C4-2B (cell line): ENCODE results near the gene RABIF.
"Not testable (repeated sequence)": the region's sequence is repeated elsewhere in the genome, so short reads cannot be mapped to it uniquely, and the experiment has no call there.

Experiments
- H3K27ac ChIP-seq: fragments of 450-650 bp; 2 replicates; pipeline ENCODE4 v1.5.1; 2017
- CTCF ChIP-seq: fragments of 450-650 bp; conservative IDR thresholded peaks from 2 replicates; pipeline ENCODE4 v1.5.1; 2017; ENCODE audit warnings: mild to moderate bottlenecking
- ZFX ChIP-seq: fragments of 450-650 bp; IDR thresholded peaks from 2 replicates; pipeline ENCODE4 v1.6.1; 2017

The RABIF gene

GRCh38 chr1:202844259-202844658 lies 44.7 kb downstream of the RABIF start:
- TF ChIP-seq ZFX (no peak), CTCF (no peak)
- H3K27ac ChIP-seq = no peak overlapping the region

DNA sequence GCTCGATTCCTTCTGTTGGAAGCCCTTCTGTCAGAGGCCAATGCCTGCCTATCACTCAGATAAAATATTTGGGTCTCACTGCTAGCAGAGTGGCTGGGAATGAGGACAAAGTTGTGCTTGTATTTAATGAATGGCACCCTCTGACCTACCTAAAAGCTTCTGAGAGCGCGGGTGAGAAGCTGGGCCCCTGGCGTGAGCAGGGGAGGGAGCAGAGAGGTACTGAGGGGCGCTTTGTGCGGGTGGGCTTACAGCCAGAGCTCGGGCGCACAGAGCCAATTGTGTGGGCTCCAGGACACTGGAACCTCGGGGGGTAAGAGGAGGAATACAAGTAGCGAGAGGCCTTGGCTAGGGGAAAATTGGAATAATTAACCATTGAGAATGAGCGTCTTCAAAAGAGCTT lies 45.9 kb downstream of the RABIF start:
- no peak overlapping the region for H3K27ac ChIP-seq
- TF ChIP-seq ZFX = no peak

GRCh38 chr1:202837746-202838262 lies 51.1 kb downstream of the RABIF start:
- H3K27ac ChIP-seq = no peak overlapping the region
- TF ChIP-seq ZFX = no peak
- TF ChIP-seq CTCF = no peak

GRCh38 chr1:202836623-202837403 lies 52.1 kb downstream of the RABIF start:
- TF ChIP-seq CTCF (no peak), ZFX (no peak)
- no peak overlapping the region for H3K27ac ChIP-seq

- TF ChIP-seq CTCF (no peak), ZFX (no peak)
- no peak overlapping the region for H3K27ac ChIP-seq
Observed at GRCh38 chr1:202835548-202836072, 53.3 kb downstream of the RABIF start.

DNA sequence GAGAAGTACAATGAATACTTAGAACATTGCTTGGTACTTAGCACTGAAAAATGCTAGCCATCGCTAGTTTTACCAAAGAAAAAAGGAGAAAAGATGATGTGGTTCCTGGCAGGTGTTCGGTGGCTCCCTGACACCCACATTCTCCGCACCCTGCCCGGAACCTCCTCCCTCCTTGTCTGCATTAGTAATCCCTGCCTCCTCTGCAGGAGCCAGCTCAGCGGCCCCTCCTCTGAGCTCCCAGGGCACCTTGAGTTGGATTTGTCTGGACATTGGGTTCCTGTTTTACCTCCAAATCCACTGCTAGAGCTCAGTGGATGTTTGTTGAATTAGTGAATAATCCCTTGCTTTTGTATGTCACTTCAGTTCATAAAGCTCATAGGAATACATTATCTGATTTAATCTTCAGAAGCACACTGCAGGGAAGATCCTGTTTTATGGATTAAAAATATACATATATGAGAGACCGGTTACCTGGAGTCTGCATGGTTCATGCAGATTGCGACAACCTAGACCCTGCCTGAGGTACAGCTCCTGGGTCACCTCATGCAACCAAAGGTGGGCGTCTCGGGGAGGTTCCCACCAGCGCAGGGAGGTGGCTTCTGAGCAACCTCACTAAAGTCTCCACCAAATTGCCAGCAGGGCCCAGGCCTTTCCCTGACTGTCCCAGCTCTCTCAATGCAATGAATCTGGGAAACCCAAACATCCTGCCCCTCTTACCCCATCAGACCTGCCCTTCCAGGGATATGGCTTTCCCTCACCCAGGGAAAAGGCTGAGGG lies 54.0 kb downstream of the RABIF start:
- H3K27ac ChIP-seq = no peak overlapping the region
- TF ChIP-seq ZFX (no peak), CTCF (no peak)

DNA sequence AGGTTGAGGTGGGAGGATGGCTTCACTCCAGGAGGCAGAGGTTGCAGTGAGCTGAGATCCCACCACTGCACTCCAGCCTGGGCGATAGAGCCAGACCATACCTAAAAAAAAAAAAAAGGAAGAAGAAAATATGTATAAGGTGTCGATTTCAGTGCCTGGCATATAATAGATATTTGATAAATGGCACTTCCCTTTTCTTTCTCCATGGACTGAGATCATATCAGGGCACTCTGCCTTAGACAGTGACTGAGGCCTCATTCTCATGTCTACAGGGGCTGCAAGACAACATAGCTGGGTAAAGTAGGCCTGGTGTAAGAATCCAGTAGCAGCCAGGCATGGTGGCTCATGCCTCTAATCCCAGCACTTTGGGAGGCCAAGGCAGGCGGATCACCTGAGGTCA lies 57.0 kb downstream of the RABIF start:
- no peak overlapping the region for H3K27ac ChIP-seq
- TF ChIP-seq CTCF (no peak), ZFX (no peak)

DNA sequence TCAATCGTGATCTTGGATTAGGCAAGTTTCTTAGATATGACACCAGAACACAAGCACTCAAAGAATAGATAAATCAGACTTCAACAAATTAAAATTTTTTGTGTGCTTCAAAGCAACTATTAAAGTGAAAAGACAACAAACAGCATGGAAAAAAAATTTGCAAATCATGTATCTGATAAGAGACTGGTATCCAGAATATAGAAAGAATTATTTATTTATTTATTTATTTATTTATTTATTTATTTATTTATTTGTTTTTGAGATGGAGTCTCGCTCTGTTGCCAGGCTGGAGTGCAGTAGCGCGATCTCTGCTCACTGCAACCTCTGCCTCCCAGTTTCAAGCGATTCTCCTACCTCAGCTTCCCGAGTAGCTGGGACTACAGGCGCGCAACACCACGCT lies 59.7 kb downstream of the RABIF start:
- H3K27ac ChIP-seq = not testable (repeated sequence)
